CD4-positive, alpha-beta T cell treated with Interleukin-1 beta for 1 hour (primary cell): ENCODE measurements around the gene CCDC3.
"Not testable (repeated sequence)": the region's sequence is repeated elsewhere in the genome, so short reads cannot be mapped to it uniquely, and the experiment has no call there.

Source experiments
- DNase-seq, 2 donors: peaks; one replicate each; pipeline ENCODE4 v3.0.0-alpha.2; 2020 to 2022

The CCDC3 gene

DNA sequence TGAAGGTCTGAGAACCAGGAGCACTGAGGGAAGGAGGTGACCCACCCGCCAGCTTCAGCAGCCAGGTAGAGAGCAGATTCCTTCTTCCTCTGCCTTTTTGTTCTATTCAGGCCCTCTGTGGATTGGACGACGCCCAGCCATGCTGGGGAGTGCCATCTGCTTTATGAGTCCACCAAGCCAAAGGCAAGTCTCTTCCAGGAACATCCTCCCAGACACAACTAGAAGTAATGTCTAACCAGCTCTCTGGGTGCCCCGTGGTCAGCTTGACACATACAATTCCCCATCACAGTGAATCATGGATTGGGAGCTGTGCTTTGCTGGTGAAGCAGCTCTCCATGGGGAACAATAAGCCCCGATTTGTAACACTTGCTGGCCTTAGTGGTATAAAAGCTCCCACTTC, 125.2 kb downstream of the CCDC3 start:
- DNase-seq = no peak

DNA sequence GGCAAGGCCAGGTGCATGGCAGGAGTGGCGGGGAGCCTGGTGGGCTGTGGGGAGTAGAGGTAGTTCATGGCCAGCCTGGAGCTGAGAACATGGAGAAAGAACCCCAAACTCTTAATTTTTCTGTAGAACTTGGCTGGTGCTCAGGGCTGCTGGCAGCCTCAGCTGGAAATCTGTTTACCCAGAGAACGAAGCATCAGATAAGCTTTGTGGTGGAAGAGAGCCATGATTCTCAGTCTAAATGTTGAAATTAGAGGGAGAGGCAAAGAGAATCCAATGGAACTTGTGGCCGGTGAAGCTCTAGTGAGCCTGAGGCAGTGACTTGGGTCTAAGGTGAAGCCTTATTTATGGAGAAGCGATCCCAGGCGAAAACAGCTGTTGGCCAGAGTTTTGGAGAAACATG, 126.4 kb downstream of the CCDC3 start:
- DNase-seq = no peak

DNA sequence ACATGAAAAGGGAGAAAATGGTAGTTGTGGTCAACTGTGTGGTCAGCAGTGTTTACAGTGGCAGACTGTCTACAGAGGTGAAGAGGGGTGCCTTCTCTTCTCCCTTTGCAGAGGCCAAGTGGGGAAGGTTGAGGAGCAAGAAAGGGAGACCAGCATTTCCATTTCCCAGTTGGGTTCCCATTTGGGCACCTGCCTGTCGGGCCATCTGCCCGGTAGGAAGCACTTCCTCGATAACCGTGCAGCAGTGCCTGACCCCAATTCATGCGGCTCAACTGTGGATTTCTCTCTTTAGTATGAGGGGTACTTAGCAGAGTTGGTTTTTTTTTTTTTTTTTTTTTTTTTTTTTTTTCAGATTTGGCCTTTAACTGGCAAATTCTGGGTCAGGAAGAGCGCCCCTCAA, 127.0 kb downstream of the CCDC3 start:
- no peak for DNase-seq

DNA sequence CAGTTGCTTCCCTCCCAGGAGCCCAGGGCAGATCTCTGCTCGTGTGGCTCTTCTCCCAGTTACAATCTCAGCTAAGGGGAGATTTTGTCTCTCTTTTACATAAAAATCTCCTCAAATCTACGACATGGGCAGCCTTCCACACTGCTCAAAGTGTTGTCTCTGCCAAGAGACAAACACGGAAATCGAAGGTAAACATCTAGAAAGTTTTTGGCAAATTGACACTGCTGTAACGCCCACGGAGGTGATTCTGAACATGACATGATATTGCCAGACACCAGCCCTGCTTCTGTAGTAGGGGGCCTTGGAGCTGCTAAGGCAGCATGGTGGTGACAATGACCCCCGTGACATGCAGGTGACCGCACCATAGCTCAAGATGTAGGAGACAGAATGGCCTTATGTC, 128.3 kb downstream of the CCDC3 start:
- no peak for DNase-seq

DNA sequence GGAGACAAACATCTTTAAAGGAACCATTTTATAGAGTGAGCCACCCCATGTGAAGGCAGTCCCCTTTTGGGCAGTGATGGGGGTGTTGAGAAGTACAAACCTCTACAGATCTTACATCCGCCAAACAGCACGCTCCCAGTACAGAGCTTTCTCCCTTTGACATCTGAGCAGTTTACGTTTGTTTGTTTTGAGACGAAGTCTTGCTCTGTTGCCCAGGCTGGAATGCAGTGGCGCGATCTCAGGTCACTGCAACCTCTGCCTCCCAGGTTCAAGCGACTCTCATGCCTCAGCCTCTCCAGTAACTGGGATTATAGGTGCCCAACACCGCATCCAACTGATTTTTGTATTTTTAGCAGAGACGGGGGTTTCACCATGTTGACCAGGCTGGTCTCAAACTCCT, 128.9 kb downstream of the CCDC3 start:
- no peak for DNase-seq

DNA sequence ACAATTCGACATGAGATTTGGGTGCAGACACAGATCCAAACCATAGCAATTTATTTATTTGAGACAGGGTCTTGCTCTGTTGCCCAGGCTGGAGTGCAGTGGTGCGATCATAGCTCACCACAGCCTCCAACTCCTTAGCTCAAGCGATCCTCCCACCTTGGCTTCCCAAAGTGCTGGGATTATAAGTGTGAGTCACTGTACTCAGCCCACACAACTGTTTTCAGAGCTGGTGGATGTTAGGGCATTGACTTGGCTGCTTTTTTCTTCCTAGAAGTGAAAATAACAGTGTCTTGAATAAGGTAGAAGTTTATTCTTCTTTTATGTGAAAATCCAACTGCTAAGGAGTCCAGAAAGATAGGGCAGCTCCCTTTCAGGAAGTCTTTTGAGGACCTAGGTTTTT, 132.1 kb downstream of the CCDC3 start:
- no peak for DNase-seq

DNA sequence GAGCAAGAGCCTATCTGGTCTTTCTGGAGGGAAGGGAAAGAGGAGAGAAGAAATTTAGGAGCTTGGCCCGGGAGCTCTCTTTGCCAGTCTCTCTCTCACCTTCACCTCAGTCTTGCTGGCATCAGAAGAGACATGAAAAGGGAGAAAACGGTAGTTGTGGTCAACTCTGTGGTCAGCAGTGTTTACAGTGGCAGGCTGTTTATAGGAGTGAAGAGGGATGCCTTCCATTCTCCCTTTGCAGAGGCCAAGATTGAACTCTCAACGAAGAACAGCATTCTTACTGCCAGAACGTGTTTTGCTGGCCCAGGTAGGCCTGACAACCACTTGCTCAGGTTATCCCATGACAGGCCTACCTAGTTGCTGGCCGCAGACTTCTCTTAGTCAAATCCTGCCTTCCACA, 133.3 kb downstream of the CCDC3 start:
- DNase-seq = no peak

DNA sequence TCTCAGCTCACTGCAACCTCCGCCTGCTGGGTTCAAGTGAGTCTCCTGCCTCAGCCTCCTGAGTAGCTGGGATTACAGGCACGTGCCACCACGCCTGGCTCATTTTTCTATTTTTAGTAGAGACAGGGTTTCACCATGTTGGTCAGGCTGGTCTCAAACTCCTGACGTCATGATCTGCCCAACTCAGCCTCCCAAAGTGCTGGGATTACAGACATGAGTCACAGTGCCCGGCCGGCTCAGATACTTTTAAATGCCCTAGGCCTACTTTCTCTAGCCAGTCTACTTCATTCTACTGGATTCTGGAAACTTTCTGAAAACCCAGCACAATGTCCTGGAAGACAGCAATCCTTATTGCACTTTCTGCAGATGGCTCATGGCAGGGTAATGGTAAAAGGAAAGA, 136.0 kb downstream of the CCDC3 start:
- not testable (repeated sequence) for DNase-seq

DNA sequence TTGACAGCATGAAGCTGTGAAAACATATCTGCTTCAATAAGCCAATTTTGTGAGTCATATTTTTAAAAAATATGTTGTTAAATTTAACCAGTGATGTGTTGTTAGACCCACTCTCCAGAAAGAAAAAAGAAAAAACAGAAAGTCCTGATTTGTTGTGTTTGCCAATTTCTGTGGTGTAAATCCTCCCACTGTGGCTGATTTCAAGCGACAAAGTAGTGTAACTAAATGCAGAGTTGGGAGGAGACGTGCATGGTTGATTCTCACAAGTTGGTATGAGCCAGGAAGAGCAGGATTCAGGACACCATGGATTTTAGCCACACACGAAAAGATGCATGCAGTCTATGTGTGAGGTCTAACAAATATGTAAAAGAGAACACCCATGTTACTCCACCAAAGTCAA, 139.1 kb downstream of the CCDC3 start:
- DNase-seq = no peak

DNA sequence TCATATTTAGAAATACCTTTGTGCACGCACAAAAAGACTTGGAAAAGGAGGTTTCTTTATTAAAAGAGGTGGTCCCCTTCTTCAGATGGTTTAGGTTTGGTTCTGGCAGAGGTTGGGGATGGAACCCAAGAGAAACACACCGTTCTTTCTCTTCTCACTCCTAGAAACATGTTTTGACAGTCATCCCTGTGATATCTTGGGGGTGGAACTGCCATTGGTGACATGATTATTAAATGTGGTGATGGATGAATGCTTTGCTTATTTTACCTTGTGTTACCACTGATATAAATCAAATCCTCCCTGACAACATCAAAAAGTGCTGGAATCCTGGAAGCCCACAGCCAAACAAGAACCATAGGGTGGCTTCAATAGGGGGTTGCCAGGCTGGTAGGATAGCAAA, 146.5 kb downstream of the CCDC3 start:
- DNase-seq = no peak

DNA sequence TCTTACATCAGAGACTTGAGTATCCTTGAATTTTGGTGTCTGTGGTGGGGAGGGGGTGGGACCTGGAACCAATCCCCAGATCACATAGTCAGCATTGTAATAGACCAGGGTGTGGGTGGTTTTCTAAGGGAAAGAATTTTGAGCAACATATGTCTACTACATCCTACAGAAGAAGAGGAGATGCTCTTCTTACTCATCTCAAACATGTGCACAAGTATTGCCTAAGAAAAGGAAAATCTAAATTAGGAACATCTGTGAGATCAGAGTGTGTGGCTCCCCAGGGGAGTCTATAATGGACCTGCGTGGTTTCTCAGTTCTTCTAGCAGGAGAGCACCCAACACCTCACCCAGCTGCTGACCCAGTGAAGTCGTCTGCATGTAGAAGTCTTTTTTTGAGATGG, 148.8 kb downstream of the CCDC3 start:
- DNase-seq = no peak

DNA sequence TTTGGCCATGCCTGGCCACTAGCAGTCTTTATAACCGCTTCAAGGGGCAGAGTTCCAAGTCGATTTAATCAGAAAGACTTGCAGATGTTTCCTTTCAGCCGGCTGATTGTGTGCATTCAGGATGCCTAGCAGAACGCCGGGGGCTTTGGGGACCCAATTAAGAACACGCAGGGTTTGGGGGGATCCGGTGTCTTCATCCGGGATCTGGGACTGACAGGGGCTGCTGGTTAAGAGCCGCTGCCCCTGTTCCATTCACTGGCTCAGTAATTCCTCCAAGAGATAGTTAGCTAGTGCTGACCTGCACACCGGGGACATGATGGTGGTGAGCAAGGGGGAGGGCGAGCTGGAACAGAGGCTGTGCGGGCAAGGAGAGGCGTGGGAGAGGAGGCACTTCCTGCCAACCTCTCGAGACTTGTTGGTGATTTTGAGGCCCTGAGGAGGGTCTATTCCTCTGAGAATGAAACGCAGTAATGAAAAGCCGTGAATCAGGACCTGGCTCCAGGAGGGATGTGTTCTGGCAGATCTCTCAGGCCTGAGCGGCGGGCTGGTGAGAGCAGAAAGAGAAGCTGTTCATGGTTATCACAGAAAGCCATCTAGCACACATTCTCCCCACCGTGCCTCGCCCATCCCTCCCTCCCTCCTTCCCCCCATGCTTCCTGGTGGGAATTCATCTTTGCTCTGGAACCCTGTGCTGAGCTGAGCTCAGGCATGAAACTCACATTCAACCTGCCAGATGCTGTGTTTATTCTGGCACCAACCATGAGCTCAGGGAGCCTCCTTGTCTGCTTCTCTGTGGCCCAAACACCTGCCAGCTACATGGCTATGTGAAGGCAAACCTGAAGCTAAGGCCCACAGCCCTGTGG, 152.0 kb downstream of the CCDC3 start:
- DNase-seq = no peak

DNA sequence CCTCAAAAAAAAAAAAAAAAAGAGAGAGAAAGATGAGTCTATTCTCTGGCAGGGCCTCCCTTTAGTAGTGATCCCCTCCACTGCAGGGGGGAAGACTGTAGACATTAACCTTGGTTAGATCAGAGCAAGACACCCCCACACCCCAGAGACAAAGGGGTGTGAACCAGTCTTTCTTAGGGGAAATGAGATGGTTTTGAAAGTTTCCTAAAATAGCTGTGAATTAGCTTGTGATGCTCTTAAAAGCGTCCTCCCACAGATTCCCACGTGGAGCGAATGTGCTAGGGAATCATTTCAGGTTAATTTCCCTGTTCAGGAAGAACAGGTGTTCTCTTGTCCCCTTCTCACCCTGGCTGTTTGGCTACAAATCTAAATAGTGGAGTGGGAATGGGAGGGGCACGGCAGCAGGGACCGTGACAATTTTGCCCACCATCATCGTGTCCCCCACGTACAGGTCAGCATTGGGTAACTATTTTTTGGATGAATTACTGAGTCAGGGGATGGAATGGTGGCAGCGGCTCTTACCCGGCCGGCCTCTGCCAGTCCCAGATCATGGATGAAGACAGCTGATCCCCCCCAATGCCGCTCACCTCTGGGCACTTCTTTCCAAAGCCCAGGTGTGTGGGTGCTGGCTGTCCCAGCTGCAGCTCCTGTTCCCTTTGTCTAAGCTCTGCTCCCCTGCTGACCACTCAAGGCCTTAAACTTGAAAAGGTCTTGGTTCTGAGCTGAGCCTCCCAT, 152.9 kb downstream of the CCDC3 start:
- no peak for DNase-seq

DNA sequence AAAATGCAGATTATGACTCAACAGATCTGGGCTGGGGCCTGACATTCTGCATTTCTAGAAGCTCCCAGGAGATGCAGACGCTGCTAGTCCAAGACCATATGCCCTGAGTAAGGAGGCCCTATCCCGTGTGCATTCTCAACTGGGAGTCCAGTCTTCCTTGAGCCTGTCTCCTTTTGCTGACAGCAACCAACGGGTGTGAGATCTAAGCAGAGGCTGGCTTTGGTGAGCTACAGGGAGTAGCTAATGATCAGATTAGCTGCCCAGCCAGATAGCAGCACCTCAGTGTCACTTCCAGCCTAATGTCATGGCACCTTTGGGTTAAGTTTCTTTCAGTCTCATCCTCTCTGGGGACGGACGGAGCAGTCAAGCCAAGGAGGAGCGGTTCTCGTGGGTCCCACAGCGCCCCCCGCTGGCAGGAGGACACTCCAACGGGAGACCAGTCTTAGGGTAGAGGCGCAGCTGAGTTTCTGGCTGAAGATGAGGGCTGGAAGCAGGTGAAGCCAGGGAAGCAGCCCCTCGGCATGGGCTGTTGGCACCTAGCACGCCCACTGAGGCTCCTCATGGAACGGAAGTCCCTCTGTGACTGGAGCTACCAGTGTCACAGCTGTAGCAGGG, 154.0 kb downstream of the CCDC3 start:
- no peak for DNase-seq

DNA sequence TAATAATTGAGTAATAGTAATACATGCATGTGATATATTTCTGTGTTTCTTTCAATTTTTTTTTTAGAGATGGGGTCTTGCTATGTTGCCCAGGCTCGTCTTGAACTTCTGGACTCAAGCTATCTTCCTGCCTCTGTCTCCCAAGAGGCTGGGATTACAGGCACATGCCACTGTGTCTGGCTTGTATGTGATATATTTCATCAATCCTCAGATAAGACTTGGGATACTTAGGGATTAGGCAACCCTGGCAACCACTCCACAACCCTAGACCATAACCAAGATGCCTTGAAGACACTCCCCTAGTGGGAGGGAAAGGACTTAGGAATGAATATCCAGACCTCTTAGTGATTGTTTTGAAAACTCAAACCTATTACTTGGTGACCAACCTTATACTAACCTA, 154.8 kb downstream of the CCDC3 start:
- DNase-seq = no peak
